Ishikawa (cell line): ENCODE results near the gene RGS6.

Experiments
- CEBPB ChIP-seq: IDR thresholded peaks from 2 replicates; pipeline ENCODE4 v1.6.1; 2012
- CREB1 ChIP-seq: IDR thresholded peaks from 2 replicates; pipeline ENCODE4 v1.6.1; 2012; ENCODE audit warnings: low read depth
- EGR1 ChIP-seq: IDR thresholded peaks from 2 replicates; pipeline ENCODE4 v1.6.1; 2012
- EP300 ChIP-seq: IDR thresholded peaks from 2 replicates; pipeline ENCODE4 v1.6.1; 2012; ENCODE audit warnings: borderline replicate concordance
- FOXM1 ChIP-seq: IDR thresholded peaks from 2 replicates; pipeline ENCODE4 v1.6.1; 2012; ENCODE audit warnings: low read depth, borderline replicate concordance
- NFIC ChIP-seq: IDR thresholded peaks from 2 replicates; pipeline ENCODE4 v1.6.1; 2012
- RAD21 ChIP-seq: IDR thresholded peaks from 2 replicates; pipeline ENCODE4 v1.6.1; 2012; ENCODE audit warnings: low read depth
- TAF1 ChIP-seq: IDR thresholded peaks from 2 replicates; pipeline ENCODE4 v1.6.1; 2012; ENCODE audit warnings: low read depth, mild to moderate bottlenecking
- TCF12 ChIP-seq: IDR thresholded peaks from 2 replicates; pipeline ENCODE4 v1.6.1; 2012; ENCODE audit warnings: low read depth
- TEAD4 ChIP-seq: IDR thresholded peaks from 2 replicates; pipeline ENCODE4 v1.6.1; 2012
- YY1 ChIP-seq: IDR thresholded peaks from 2 replicates; pipeline ENCODE4 v1.6.1; 2012; ENCODE audit warnings: low read depth
- ZBTB7A ChIP-seq: IDR thresholded peaks from 2 replicates; pipeline ENCODE4 v1.6.1; 2012; ENCODE audit warnings: low read depth
- TF ChIP-seq, protein P1 (sequence below): IDR thresholded peaks from 2 replicates; pipeline ENCODE4 v1.6.1; 2012
- TF ChIP-seq, protein P2 (sequence below): IDR thresholded peaks from 2 replicates; pipeline ENCODE4 v1.6.1; 2012; ENCODE audit warnings: low read depth, mild to moderate bottlenecking
- TF ChIP-seq, protein P3 (sequence below): IDR thresholded peaks from 2 replicates; pipeline ENCODE4 v1.6.1; 2012

Gene RGS6

DNA sequence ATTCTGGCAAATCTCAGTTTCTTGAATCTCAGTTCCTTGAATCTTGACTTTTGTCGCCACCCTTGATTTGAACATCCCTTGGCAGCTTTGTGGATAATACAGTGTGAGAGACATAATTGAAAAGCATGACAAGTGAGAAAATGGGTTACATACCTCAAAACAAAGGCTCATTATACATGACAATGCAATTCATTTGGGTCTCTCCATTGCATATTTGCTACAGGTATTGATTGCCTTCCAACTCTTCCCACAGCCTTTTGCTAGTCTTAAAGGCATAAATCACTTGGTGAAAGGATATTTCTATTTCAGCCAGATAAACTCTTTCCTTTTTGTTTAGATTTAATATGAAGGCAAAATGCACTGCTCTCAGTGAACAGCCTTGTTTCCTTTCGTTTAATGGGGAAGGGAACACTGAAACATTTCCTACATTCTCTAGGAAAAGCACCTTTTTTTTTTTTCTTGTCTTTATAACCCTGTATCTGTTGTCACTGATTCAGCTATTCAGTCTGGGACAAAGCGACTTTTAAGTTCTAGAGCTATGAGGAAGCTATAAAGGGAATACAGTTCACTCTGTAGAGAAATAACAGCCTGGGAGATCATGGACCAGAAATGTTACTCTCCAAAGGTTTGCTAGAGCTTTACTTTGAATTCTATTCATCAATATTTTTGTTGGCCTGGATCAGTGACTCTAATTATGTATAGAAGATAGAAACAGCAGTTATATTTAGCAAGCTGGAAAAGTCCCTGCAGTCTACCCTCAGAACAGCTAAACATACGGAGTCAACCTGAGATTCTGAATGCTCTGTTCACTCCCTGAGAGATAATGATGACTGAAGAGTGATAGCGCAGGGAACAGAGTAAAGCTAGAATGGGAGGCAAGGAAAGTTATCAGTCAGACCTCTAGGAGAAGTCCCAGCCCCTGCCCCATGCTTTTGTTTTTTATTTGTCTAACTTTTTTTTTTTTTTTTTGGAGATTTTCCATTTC is 311.4 kb downstream of the RGS6 start:
- TF ChIP-seq, protein P1, sequence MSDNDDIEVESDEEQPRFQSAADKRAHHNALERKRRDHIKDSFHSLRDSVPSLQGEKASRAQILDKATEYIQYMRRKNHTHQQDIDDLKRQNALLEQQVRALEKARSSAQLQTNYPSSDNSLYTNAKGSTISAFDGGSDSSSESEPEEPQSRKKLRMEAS = no peak
- TF ChIP-seq ZBTB7A = no peak
- TF ChIP-seq CREB1 = no peak
- no peak for TF ChIP-seq EGR1
- TF ChIP-seq, protein P2, sequence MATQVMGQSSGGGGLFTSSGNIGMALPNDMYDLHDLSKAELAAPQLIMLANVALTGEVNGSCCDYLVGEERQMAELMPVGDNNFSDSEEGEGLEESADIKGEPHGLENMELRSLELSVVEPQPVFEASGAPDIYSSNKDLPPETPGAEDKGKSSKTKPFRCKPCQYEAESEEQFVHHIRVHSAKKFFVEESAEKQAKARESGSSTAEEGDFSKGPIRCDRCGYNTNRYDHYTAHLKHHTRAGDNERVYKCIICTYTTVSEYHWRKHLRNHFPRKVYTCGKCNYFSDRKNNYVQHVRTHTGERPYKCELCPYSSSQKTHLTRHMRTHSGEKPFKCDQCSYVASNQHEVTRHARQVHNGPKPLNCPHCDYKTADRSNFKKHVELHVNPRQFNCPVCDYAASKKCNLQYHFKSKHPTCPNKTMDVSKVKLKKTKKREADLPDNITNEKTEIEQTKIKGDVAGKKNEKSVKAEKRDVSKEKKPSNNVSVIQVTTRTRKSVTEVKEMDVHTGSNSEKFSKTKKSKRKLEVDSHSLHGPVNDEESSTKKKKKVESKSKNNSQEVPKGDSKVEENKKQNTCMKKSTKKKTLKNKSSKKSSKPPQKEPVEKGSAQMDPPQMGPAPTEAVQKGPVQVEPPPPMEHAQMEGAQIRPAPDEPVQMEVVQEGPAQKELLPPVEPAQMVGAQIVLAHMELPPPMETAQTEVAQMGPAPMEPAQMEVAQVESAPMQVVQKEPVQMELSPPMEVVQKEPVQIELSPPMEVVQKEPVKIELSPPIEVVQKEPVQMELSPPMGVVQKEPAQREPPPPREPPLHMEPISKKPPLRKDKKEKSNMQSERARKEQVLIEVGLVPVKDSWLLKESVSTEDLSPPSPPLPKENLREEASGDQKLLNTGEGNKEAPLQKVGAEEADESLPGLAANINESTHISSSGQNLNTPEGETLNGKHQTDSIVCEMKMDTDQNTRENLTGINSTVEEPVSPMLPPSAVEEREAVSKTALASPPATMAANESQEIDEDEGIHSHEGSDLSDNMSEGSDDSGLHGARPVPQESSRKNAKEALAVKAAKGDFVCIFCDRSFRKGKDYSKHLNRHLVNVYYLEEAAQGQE = no peak
- TF ChIP-seq, protein P3, sequence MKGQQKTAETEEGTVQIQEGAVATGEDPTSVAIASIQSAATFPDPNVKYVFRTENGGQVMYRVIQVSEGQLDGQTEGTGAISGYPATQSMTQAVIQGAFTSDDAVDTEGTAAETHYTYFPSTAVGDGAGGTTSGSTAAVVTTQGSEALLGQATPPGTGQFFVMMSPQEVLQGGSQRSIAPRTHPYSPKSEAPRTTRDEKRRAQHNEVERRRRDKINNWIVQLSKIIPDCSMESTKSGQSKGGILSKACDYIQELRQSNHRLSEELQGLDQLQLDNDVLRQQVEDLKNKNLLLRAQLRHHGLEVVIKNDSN = no peak
- TF ChIP-seq YY1 = no peak
- no peak for TF ChIP-seq TCF12
- TF ChIP-seq CEBPB = no peak
- TF ChIP-seq RAD21 = no peak
- TF ChIP-seq FOXM1 = no peak
- no peak for TF ChIP-seq NFIC
- no peak for TF ChIP-seq EP300
- no peak for TF ChIP-seq TAF1
- no peak for TF ChIP-seq TEAD4

GRCh38 chr14:72247896-72248465 is 315.8 kb downstream of the RGS6 start:
- no peak for TF ChIP-seq TEAD4
- TF ChIP-seq TCF12 = no peak
- TF ChIP-seq, protein P3 = no peak
- TF ChIP-seq, protein P1 = no peak
- TF ChIP-seq FOXM1 = no peak
- no peak for TF ChIP-seq EGR1
- TF ChIP-seq RAD21 = no peak
- no peak for TF ChIP-seq CEBPB
- no peak for TF ChIP-seq CREB1

DNA sequence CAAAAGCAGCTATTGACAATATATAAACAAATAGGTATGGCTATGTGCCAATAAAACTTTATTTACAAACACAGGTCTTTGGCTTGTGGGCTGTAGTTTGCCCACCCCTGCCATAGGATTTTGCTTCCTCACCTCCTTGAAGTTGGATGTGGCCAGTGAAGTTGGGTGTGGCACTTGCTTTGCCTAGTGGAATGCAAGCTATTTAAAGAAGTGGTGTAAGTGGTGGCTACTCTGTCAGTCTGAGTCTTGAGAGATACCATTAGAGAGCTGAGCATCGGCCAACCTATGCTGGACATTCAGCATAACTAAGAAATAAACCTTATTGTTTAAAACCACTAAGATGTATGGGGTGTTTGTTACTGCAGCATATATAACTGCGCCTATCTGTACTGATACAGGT is 321.3 kb downstream of the RGS6 start:
- no peak for TF ChIP-seq ZBTB7A
- TF ChIP-seq EGR1 = no peak
- no peak for TF ChIP-seq EP300
- TF ChIP-seq, protein P3 = no peak
- TF ChIP-seq TCF12 = no peak
- no peak for TF ChIP-seq CEBPB
- TF ChIP-seq TEAD4 = no peak
- no peak for TF ChIP-seq CREB1
- no peak for TF ChIP-seq TAF1
- TF ChIP-seq RAD21 = no peak
- no peak for TF ChIP-seq YY1
- no peak for TF ChIP-seq NFIC
- TF ChIP-seq, protein P1 = no peak
- TF ChIP-seq FOXM1 = no peak
- TF ChIP-seq, protein P2 = no peak

- TF ChIP-seq, protein P2 = no peak
- no peak for TF ChIP-seq TCF12
- no peak for TF ChIP-seq ZBTB7A
- TF ChIP-seq FOXM1 = no peak
- no peak for TF ChIP-seq TEAD4
- no peak for TF ChIP-seq YY1
Measured at GRCh38 chr14:72254202-72254936, 322.1 kb downstream of the RGS6 start.
